Esophagus squamous epithelium (tissue), 4 donors: ENCODE results near the gene KCNJ12.

Experiments
- POLR2A ChIP-seq, 4 donors: fragments of 450-650 bp; IDR thresholded peaks; one replicate each; pipeline ENCODE4 v1.6.1; 2017; ENCODE audit warnings: antibody characterized with exemption in 4 of 4, mild to moderate bottlenecking in 4 of 4, moderate library complexity in 3 of 4
- TF ChIP-seq, protein P1 (sequence below), 6 experiments: fragments of 450-650 bp in 4 of 6; fragments of 200-600 bp in 2 of 6; sonication (generic) in 2 of 6; IDR thresholded peaks; one replicate each; pipeline ENCODE4 v1.5.1; 2016 to 2019; ENCODE audit warnings: antibody characterized with exemption in 6 of 6, mild to moderate bottlenecking in 4 of 6, moderate library complexity in 4 of 6

DNA sequence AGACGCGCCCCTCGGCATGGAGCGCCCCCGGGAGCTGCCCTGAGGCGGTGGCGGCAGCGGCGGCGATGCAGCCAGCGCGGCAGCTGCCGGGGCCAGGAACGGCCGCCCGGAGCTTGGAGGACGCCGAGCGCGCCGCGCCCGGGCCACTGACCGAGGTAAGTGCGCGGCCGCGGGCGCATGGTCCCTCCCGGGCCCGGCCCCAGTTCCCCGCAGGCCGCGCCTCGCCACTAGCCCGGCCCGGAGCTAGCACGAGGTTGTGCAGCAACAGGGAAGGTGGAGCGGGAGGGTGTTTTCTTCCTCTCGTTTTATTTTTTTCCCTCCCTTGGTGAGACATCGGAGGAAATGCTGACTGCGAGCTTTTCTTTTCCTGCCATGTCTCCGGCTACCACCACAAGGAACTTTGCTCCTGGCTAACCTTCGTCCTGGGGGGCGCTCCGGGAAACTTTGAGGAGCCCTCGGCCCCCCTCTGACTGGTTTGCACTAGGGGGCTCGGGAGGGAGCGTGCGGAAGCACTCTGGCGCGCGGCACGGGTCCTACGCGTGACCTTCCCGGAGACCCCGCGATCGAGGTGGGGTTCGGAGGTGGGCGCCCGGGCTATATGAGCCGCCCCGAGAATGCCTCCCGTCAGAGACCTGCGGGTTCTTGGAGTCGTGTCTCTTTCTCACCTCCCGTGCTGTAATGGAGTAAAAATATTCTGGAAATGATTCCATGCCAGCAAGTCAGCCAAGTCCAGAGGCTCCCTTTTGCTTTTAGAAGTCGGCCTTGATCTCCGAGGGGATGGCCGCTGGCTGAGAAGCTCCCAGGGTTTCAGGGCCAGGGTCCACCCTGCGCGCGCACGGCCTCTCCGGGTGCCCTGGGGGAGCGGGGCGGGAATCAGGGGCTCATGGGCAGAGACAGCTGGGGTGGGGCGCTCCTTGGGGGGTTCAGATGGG is 868 bp downstream of the KCNJ12 start:
- TF ChIP-seq, protein P1, sequence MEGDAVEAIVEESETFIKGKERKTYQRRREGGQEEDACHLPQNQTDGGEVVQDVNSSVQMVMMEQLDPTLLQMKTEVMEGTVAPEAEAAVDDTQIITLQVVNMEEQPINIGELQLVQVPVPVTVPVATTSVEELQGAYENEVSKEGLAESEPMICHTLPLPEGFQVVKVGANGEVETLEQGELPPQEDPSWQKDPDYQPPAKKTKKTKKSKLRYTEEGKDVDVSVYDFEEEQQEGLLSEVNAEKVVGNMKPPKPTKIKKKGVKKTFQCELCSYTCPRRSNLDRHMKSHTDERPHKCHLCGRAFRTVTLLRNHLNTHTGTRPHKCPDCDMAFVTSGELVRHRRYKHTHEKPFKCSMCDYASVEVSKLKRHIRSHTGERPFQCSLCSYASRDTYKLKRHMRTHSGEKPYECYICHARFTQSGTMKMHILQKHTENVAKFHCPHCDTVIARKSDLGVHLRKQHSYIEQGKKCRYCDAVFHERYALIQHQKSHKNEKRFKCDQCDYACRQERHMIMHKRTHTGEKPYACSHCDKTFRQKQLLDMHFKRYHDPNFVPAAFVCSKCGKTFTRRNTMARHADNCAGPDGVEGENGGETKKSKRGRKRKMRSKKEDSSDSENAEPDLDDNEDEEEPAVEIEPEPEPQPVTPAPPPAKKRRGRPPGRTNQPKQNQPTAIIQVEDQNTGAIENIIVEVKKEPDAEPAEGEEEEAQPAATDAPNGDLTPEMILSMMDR (IDR thresholded peaks at IDR 0.05), result no peak
- no peak for TF ChIP-seq POLR2A (IDR thresholded peaks at IDR 0.05)
